H9 (cell line): ENCODE results near the gene SUMF1. TPM values are rescaled to one million over a fixed set of nuclear protein-coding genes. Genes with fewer than 3 reads are reported as not detected.
A peak's percentile ranks its signal among the peaks of the same experiment; 100 is the strongest.

Experiments
- DNase-seq: peaks from one replicate; pipeline ENCODE4 v3.0.0-alpha.2; 2017
- H2AFZ ChIP-seq: one replicate; pipeline ENCODE4 v1.6.1; 2013; ENCODE audit warnings: mild to moderate bottlenecking, low read length, control low read depth, moderate library complexity
- H2AK5ac ChIP-seq: 2 replicates; pipeline ENCODE4 v1.6.1; 2013; ENCODE audit warnings: low read length, control low read depth, mixed read lengths; ENCODE audit not compliant: insufficient read length
- H2BK120ac ChIP-seq: one replicate; pipeline ENCODE4 v1.6.1; 2013; ENCODE audit warnings: low read depth, mild to moderate bottlenecking, low read length, control low read depth, inconsistent platforms; ENCODE audit not compliant: poor library complexity, severe bottlenecking
- H2BK12ac ChIP-seq: 2 replicates; pipeline ENCODE4 v1.6.1; 2013; ENCODE audit warnings: low read length, control low read depth, mixed read lengths, low read depth; ENCODE audit not compliant: insufficient read length
- H2BK15ac ChIP-seq: 2 replicates; pipeline ENCODE4 v1.6.1; 2013; ENCODE audit warnings: low read depth, low read length, control low read depth
- H2BK20ac ChIP-seq: one replicate; pipeline ENCODE4 v1.6.1; 2013; ENCODE audit warnings: low read depth, mild to moderate bottlenecking, low read length, control low read depth, inconsistent platforms; ENCODE audit not compliant: poor library complexity, severe bottlenecking
- H2BK5ac ChIP-seq: 2 replicates; pipeline ENCODE4 v1.6.1; 2013; ENCODE audit warnings: low read length, control low read depth, mixed read lengths; ENCODE audit not compliant: insufficient read length
- H3K14ac ChIP-seq: 2 replicates; pipeline ENCODE4 v1.6.1; 2013; ENCODE audit warnings: low read length, control low read depth; ENCODE audit not compliant: insufficient read depth
- H3K18ac ChIP-seq: 2 replicates; pipeline ENCODE4 v1.6.1; 2013; ENCODE audit warnings: low read depth, mild to moderate bottlenecking, mixed read lengths, low read length, control low read depth; ENCODE audit not compliant: insufficient read length
- H3K23ac ChIP-seq: 2 replicates; pipeline ENCODE4 v1.6.1; 2013; ENCODE audit warnings: low read length, control low read depth, mixed read lengths, low read depth; ENCODE audit not compliant: insufficient read length
- H3K23me2 ChIP-seq: 2 replicates; pipeline ENCODE4 v1.6.1; 2013; ENCODE audit warnings: low read depth, mild to moderate bottlenecking, mixed read lengths, low read length, control low read depth; ENCODE audit not compliant: insufficient read length, poor library complexity, severe bottlenecking
- H3K27ac ChIP-seq: 2 replicates; pipeline ENCODE4 v1.5.1; 2013; ENCODE audit warnings: low read length, control low read depth, mixed read lengths, low read depth; ENCODE audit not compliant: insufficient read length
- H3K27me3 ChIP-seq: 2 replicates; pipeline ENCODE4 v1.6.1; 2013; ENCODE audit warnings: low read length, control low read depth, inconsistent platforms; ENCODE audit not compliant: insufficient read depth
- H3K4ac ChIP-seq: 2 replicates; pipeline ENCODE4 v1.6.1; 2013; ENCODE audit warnings: low read depth, mild to moderate bottlenecking, control low read depth, inconsistent platforms, low read length, moderate library complexity
- H3K4me1 ChIP-seq: 2 replicates; pipeline ENCODE4 v1.6.1; 2013; ENCODE audit warnings: low read length, control low read depth, inconsistent platforms; ENCODE audit not compliant: insufficient read depth
- H3K4me2 ChIP-seq: 2 replicates; pipeline ENCODE4 v1.6.1; 2013; ENCODE audit warnings: low read length, control low read depth, mixed read lengths; ENCODE audit not compliant: insufficient read length, insufficient read depth
- H3K56ac ChIP-seq: 2 replicates; pipeline ENCODE4 v1.6.1; 2013; ENCODE audit warnings: low read depth, mild to moderate bottlenecking, mixed read lengths, low read length, control low read depth; ENCODE audit not compliant: insufficient read length
- H3K79me1 ChIP-seq: 2 replicates; pipeline ENCODE4 v1.6.1; 2013; ENCODE audit warnings: low read depth, mild to moderate bottlenecking, moderate library complexity, low read length, control low read depth, inconsistent platforms; ENCODE audit not compliant: insufficient read depth, poor library complexity, severe bottlenecking
- H3K79me2 ChIP-seq: 2 replicates; pipeline ENCODE4 v1.6.1; 2013; ENCODE audit warnings: low read length, control low read depth, inconsistent platforms; ENCODE audit not compliant: insufficient read depth
- H3K9ac ChIP-seq: 2 replicates; pipeline ENCODE4 v1.6.1; 2013; ENCODE audit warnings: low read length, control low read depth, mixed read lengths; ENCODE audit not compliant: insufficient read length; ENCODE audit errors: extremely low read depth
- H3K9me3 ChIP-seq: one replicate; pipeline ENCODE4 v1.6.1; 2013; ENCODE audit warnings: low read depth, low read length, inconsistent platforms; ENCODE audit not compliant: control insufficient read depth
- H3T11ph ChIP-seq: one replicate; pipeline ENCODE4 v1.6.1; 2013; ENCODE audit warnings: mild to moderate bottlenecking, low read length, control low read depth, inconsistent platforms
- H4K20me1 ChIP-seq: one replicate; pipeline ENCODE4 v1.6.1; 2013; ENCODE audit not compliant: control insufficient read depth, insufficient read length, insufficient read depth
- H4K5ac ChIP-seq: 2 replicates; pipeline ENCODE4 v1.6.1; 2013; ENCODE audit warnings: low read depth, mild to moderate bottlenecking, mixed read lengths, low read length, control low read depth; ENCODE audit not compliant: insufficient read length
- H4K8ac ChIP-seq: replicated peaks from 2 replicates; pipeline ENCODE4 v1.6.1; 2013; ENCODE audit warnings: low read length, control low read depth, mixed read lengths, low read depth; ENCODE audit not compliant: insufficient read length
- H4K91ac ChIP-seq: 2 replicates; pipeline ENCODE4 v1.6.1; 2013; ENCODE audit warnings: low read depth, mild to moderate bottlenecking, moderate library complexity, mixed read lengths, low read length, control low read depth; ENCODE audit not compliant: insufficient read length
- H3K27ac Mint-ChIP-seq, 3 experiments: 2 replicates in 2 of 3; 3 replicates in 1 of 3; pipeline ENCODE4 v1.8.0; 2020 to 2021; ENCODE audit warnings: mixed read lengths in 3 of 3, mild to moderate bottlenecking in 1 of 3, moderate library complexity in 1 of 3
- H3K27me3 Mint-ChIP-seq: 2 replicates; pipeline ENCODE4 v1.8.0; 2021; ENCODE audit warnings: low read depth, mild to moderate bottlenecking, moderate library complexity, mixed read lengths
- H3K36me3 Mint-ChIP-seq, 3 experiments: 2 replicates in 2 of 3; 3 replicates in 1 of 3; pipeline ENCODE4 v1.8.0; 2020 to 2021; ENCODE audit warnings: low read depth in 3 of 3, mixed read lengths in 3 of 3; ENCODE audit not compliant: insufficient read depth in 1 of 3
- H3K4me1 Mint-ChIP-seq, 2 experiments: 2 replicates each; pipeline ENCODE4 v1.8.0; 2020; ENCODE audit warnings: mixed read lengths in 2 of 2
- H3K4me3 Mint-ChIP-seq, 2 experiments: 2 replicates in 1 of 2; 3 replicates in 1 of 2; pipeline ENCODE4 v1.8.0; 2020 to 2021; ENCODE audit warnings: mild to moderate bottlenecking in 2 of 2, mixed read lengths in 2 of 2, moderate library complexity in 1 of 2
- H3K9me3 Mint-ChIP-seq, 2 experiments: 2 replicates in 1 of 2; 3 replicates in 1 of 2; pipeline ENCODE4 v1.8.0; 2020; ENCODE audit warnings: mild to moderate bottlenecking in 2 of 2, mixed read lengths in 2 of 2, moderate library complexity in 1 of 2
- WGBS: extraction: QIAGEN DNeasy Blood & Tissue Kit; methylation state at CpG from one replicate; pipeline ENCODE4 v1.1.7; 2013; ENCODE audit warnings: missing lambda C conversion rate, low lambda C conversion rate, mixed read lengths; ENCODE audit not compliant: insufficient read length; ENCODE audit errors: extremely low coverage; 5-methylcytosine and 5-hydroxymethylcytosine counted together
- total RNA-seq: library from RNA; stranded (reverse); gene quantifications from 2 replicates; pipeline ENCODE4 v1.2.1, GENCODE V29; 2021
- TF ChIP-seq, protein P1 (sequence below): fragments of 200-600 bp; sonication (generic); conservative IDR thresholded peaks from 3 replicates; pipeline ENCODE4 v1.8.0; 2021; ENCODE audit warnings: antibody characterized with exemption, mild to moderate bottlenecking

The SUMF1 gene
- total RNA-seq, 1 experiment from 2014 or later: 9.5 TPM

DNA sequence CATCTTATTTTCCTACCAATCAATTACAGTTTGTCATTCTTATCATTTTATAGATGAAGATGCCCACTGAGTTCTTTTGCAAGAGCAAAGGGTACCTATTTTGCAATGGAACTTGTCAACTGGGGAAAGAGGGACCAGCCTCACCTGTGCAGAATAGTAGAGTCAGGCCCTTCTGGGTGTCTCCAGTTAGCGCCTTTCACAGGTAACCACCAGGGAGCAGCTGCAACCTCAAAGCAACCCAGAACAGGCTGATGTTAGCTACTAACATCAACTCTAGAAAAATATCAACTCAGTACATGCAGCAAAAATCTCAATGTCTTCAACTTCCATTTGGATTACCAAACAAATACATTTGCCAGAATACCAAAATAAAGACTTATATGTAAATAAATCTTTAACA is 47.1 kb downstream of the SUMF1 start:
- H3K4me1 ChIP-seq: no peaks in the 10 kb centered on the region
- TF ChIP-seq, protein P1, sequence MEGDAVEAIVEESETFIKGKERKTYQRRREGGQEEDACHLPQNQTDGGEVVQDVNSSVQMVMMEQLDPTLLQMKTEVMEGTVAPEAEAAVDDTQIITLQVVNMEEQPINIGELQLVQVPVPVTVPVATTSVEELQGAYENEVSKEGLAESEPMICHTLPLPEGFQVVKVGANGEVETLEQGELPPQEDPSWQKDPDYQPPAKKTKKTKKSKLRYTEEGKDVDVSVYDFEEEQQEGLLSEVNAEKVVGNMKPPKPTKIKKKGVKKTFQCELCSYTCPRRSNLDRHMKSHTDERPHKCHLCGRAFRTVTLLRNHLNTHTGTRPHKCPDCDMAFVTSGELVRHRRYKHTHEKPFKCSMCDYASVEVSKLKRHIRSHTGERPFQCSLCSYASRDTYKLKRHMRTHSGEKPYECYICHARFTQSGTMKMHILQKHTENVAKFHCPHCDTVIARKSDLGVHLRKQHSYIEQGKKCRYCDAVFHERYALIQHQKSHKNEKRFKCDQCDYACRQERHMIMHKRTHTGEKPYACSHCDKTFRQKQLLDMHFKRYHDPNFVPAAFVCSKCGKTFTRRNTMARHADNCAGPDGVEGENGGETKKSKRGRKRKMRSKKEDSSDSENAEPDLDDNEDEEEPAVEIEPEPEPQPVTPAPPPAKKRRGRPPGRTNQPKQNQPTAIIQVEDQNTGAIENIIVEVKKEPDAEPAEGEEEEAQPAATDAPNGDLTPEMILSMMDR: peak; percentile 31; the same call in 2 of the 3 replicates
- Mint-ChIP-seq H3K36me3 (peaks cover 0 to 4% (median 0%) of the 10 kb centered on the region in 3 experiments; a peak in 1 of 7 replicates), H3K27me3 (no peaks in the 10 kb centered on the region), H3K4me1 (peaks cover 0 to 3% of the 10 kb centered on the region in 2 experiments; a peak in 1 of 4 replicates), H3K4me3 (no peak overlapping the region), H3K27ac (no peak overlapping the region), H3K9me3 (no peaks in the 10 kb centered on the region)
- H3K9me3 ChIP-seq: no peaks in the 10 kb centered on the region
- no peak overlapping the region for H4K91ac ChIP-seq
- no peak overlapping the region for H3K23ac ChIP-seq
- no peak overlapping the region for H2BK5ac ChIP-seq
- no peak overlapping the region for H3K4me2 ChIP-seq
- H2AK5ac ChIP-seq: no peak overlapping the region
- H2BK120ac ChIP-seq: no peak overlapping the region
- no peaks in the 10 kb centered on the region for H3K79me2 ChIP-seq
- H3K27ac ChIP-seq: no peak overlapping the region
- no peak overlapping the region for H2BK20ac ChIP-seq
- H4K5ac ChIP-seq: no peak overlapping the region
- no peak overlapping the region for H2BK15ac ChIP-seq
- H2AFZ ChIP-seq: no peak overlapping the region
- no peaks in the 10 kb centered on the region for H3K23me2 ChIP-seq
- no peak overlapping the region for H2BK12ac ChIP-seq
- no peaks in the 10 kb centered on the region for H3K79me1 ChIP-seq
- no peak overlapping the region for H3K14ac ChIP-seq
- H3T11ph ChIP-seq: no peak overlapping the region
- H3K18ac ChIP-seq: no peak overlapping the region
- WGBS: no CpG with 5 or more reads among the region's 1 CpG
- H3K56ac ChIP-seq: no peak overlapping the region
- H3K27me3 ChIP-seq: no peaks in the 10 kb centered on the region
- H3K4ac ChIP-seq: no peak overlapping the region
- H3K9ac ChIP-seq: no peak overlapping the region
- no peak for DNase-seq
- no peaks in the 10 kb centered on the region for H4K20me1 ChIP-seq
- no peak overlapping the region for H4K8ac ChIP-seq
